Activated B cell treated with CpG ODN at 0.5 μM for 24 hours (primary cell): ENCODE data around the gene DIAPH3. TPM values are rescaled to one million over a fixed set of nuclear protein-coding genes. Genes with fewer than 3 reads are reported as not detected.

Experiments
- ATAC-seq: fragments of 200-7000 bp; cut with Tn5 transposase; one replicate; pipeline ENCODE4 v1.10.0; 2021; ENCODE audit warnings: low read depth, mild to moderate bottlenecking, moderate library complexity
- CTCF ChIA-PET: fragments of 350-600 bp; sonication (Branson Sonifier 250); formaldehyde crosslinking; loops from one replicate; lab custom pipeline; 2021; ENCODE audit warnings: antibody characterized with exemption; lab: Charles Lee
- POLR2A ChIA-PET: fragments of 350-600 bp; sonication (Branson Sonifier 250); formaldehyde crosslinking; loops from one replicate; lab custom pipeline; 2021; ENCODE audit warnings: antibody characterized with exemption; lab: Charles Lee
- DNase-seq: peaks from one replicate; pipeline ENCODE4 v3.0.0; 2022
- H3K27ac Mint-ChIP-seq: one replicate; pipeline ENCODE4 v1.8.0; 2020; ENCODE audit warnings: mixed read lengths
- H3K27me3 Mint-ChIP-seq: one replicate; pipeline ENCODE4 v1.8.0; 2021; ENCODE audit warnings: mixed read lengths
- H3K36me3 Mint-ChIP-seq: one replicate; pipeline ENCODE4 v1.8.0; 2021; ENCODE audit warnings: low read depth, mixed read lengths
- H3K4me1 Mint-ChIP-seq: one replicate; pipeline ENCODE4 v1.8.0; 2021; ENCODE audit warnings: mixed read lengths
- H3K4me3 Mint-ChIP-seq: one replicate; pipeline ENCODE4 v1.8.0; 2020; ENCODE audit warnings: mild to moderate bottlenecking, mixed read lengths
- H3K9me3 Mint-ChIP-seq: one replicate; pipeline ENCODE4 v1.8.0; 2020; ENCODE audit warnings: mixed read lengths
- CTCF ChIP-seq: fragments of 200-600 bp; IDR thresholded peaks from one replicate; pipeline ENCODE4 v1.8.0; 2022; ENCODE audit warnings: antibody characterized with exemption, mild to moderate bottlenecking
- intact Hi-C: fragments of 100-400 bp; cut with micrococcal nuclease; formaldehyde crosslinking; loops from one replicate; pipeline ENCODE4 v1.15.1; 2024
- total RNA-seq: library from RNA; stranded (reverse); gene quantifications from 2 replicates; pipeline ENCODE4 v1.2.3, GENCODE V29; 2022

Gene DIAPH3
- total RNA-seq, 1 donor from 2014 or later = 0.38 TPM

- peaks cover 6% of the 10 kb centered on the region for H3K36me3 Mint-ChIP-seq
- peaks cover 25% of the 10 kb centered on the region for H3K4me1 Mint-ChIP-seq
- peak; percentile 11 for ATAC-seq
- intact Hi-C loops = loop anchor here (1.0 to 10.0 kb wide), 3 partner anchors 103 to 430 kb away; no protein-coding TSS in a partner anchor
- no peaks in the 10 kb centered on the region for H3K27me3 Mint-ChIP-seq
- H3K9me3 Mint-ChIP-seq = no peaks in the 10 kb centered on the region
- ChIA-PET POLR2A (interaction anchor here (0.7 kb wide), 1 partner anchor 9 kb away, joined by 3 read pairs; no protein-coding TSS in a partner anchor), CTCF (interaction anchor here (0.8 kb wide), 1 partner anchor 267 kb away, joined by 3 read pairs; no protein-coding TSS in a partner anchor)
- no peak for DNase-seq
- TF ChIP-seq CTCF = no peak
- peak overlapping the region; percentile 94 for H3K4me3 Mint-ChIP-seq
- H3K27ac Mint-ChIP-seq = peak overlapping the region; percentile 87
Observed at GRCh38 chr13:60164234-60164889, 634 bp upstream of the DIAPH3 start.

DNA sequence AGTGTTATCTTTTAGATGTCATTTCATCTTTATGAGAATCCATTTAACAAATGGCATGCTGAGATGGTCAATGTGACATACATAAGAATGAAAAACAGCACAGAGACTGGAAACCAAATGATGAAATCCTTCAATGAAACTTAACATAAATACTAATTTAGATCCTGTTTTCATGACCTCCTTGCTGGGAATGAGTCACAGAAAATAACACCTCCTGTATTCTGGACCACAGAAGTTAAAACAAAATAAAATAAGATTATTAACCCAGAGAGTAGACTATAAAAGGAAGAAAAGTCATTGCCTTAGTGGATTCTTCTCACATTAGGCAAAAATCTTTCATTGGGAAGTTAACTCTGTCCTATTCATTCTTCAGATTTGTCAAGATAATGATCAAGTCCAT, 1.6 kb downstream of the DIAPH3 start:
- intact Hi-C loops = loop anchor here (5.0 to 10.0 kb wide), 2 partner anchors 105 to 427 kb away; no protein-coding TSS in a partner anchor
- Mint-ChIP-seq H3K36me3 (peaks cover 6% of the 10 kb centered on the region), H3K27ac (no peak overlapping the region), H3K9me3 (no peaks in the 10 kb centered on the region), H3K4me3 (no peak overlapping the region), H3K27me3 (no peaks in the 10 kb centered on the region), H3K4me1 (peaks cover 25% of the 10 kb centered on the region)
- TF ChIP-seq CTCF = no peak
- POLR2A ChIA-PET = no interaction called here
- DNase-seq (no peak), ATAC-seq (no peak)
- CTCF ChIA-PET = no interaction called here

GRCh38 chr13:60158321-60158801, 5.4 kb downstream of the DIAPH3 start:
- Mint-ChIP-seq H3K27ac (no peak overlapping the region), H3K27me3 (no peaks in the 10 kb centered on the region), H3K36me3 (no peaks in the 10 kb centered on the region), H3K4me3 (no peak overlapping the region), H3K9me3 (no peaks in the 10 kb centered on the region), H3K4me1 (peaks cover 4% of the 10 kb centered on the region)
- no peak for DNase-seq
- ATAC-seq = no peak
- CTCF ChIA-PET = no interaction called here
- intact Hi-C loops = no loop called here
- POLR2A ChIA-PET = no interaction called here
- no peak for TF ChIP-seq CTCF

GRCh38 chr13:60155978-60156377, 7.8 kb downstream of the DIAPH3 start:
- intact Hi-C loops = no loop called here
- CTCF ChIA-PET = no interaction called here
- Mint-ChIP-seq H3K36me3 (no peaks in the 10 kb centered on the region), H3K4me3 (no peak overlapping the region), H3K27ac (no peak overlapping the region), H3K4me1 (no peaks in the 10 kb centered on the region), H3K9me3 (no peaks in the 10 kb centered on the region), H3K27me3 (no peaks in the 10 kb centered on the region)
- no peak for TF ChIP-seq CTCF
- POLR2A ChIA-PET = interaction anchor here (1.1 kb wide), 1 partner anchor 8 kb away, joined by 3 read pairs; no protein-coding TSS in a partner anchor
- DNase-seq (no peak), ATAC-seq (no peak)

- CTCF ChIA-PET = no interaction called here
- ATAC-seq = no peak
- POLR2A ChIA-PET = no interaction called here
- intact Hi-C loops = no loop called here
- Mint-ChIP-seq H3K4me3 (no peak overlapping the region), H3K36me3 (no peaks in the 10 kb centered on the region), H3K9me3 (no peaks in the 10 kb centered on the region), H3K27ac (no peak overlapping the region), H3K27me3 (no peaks in the 10 kb centered on the region), H3K4me1 (peaks cover 2% of the 10 kb centered on the region)
- TF ChIP-seq CTCF = no peak
- no peak for DNase-seq
Observed at GRCh38 chr13:60152904-60153303, 10.8 kb downstream of the DIAPH3 start.
